Muscle layer of duodenum (tissue), 2 donors: Measurements from ENCODE around the gene SMIM14.

Experiments used
- H3K27ac ChIP-seq: one replicate; pipeline ENCODE4 v1.7.0; 2013; ENCODE audit warnings: mild to moderate bottlenecking, low read length
- H3K27me3 ChIP-seq: one replicate; pipeline ENCODE4 v1.7.0; 2013; ENCODE audit warnings: low read depth, mild to moderate bottlenecking, control low read depth, low read length
- H3K36me3 ChIP-seq, 2 donors: one replicate each; pipeline ENCODE4 v1.7.0; 2013; ENCODE audit warnings: low read length in 2 of 2, control low read depth in 1 of 2, mild to moderate bottlenecking in 1 of 2; ENCODE audit not compliant: insufficient read depth in 2 of 2, control insufficient read depth in 1 of 2
- H3K4me1 ChIP-seq, 2 donors: one replicate each; pipeline ENCODE4 v1.7.0; 2013; ENCODE audit warnings: low read length in 2 of 2, mild to moderate bottlenecking in 2 of 2, control low read depth in 1 of 2, moderate library complexity in 1 of 2; ENCODE audit not compliant: insufficient read depth in 2 of 2, control insufficient read depth in 1 of 2
- H3K4me3 ChIP-seq, 2 donors: one replicate each; pipeline ENCODE4 v1.7.0; 2013; ENCODE audit warnings: low read length in 2 of 2, low read depth in 1 of 2, mild to moderate bottlenecking in 1 of 2
- H3K9me3 ChIP-seq, 2 donors: one replicate each; pipeline ENCODE4 v1.7.0; 2013; ENCODE audit warnings: low read length in 2 of 2, control low read depth in 1 of 2, mild to moderate bottlenecking in 1 of 2; ENCODE audit not compliant: control insufficient read depth in 1 of 2
- donor health status: healthy.

SMIM14 gene

GRCh38 chr4:39642885-39643552 lies 4.4 kb upstream of the SMIM14 start:
- Histone ChIP-seq H3K9me3 (no peaks in the 10 kb centered on the region), H3K36me3 (peaks cover 0 to 14% of the 10 kb centered on the region in 2 donors), H3K4me3 (no peak overlapping the region), H3K27ac (no peak overlapping the region), H3K27me3 (no peaks in the 10 kb centered on the region), H3K4me1 (no peaks in the 10 kb centered on the region)

- Histone ChIP-seq H3K4me3 (no peak overlapping the region), H3K4me1 (peaks cover 0 to under 1% of the 10 kb centered on the region in 2 donors), H3K27me3 (no peaks in the 10 kb centered on the region), H3K36me3 (peaks cover 0 to 14% of the 10 kb centered on the region in 2 donors), H3K27ac (no peak overlapping the region), H3K9me3 (no peaks in the 10 kb centered on the region)
These were observed 2.8 kb upstream of the SMIM14 start for GRCh38 chr4:39641451-39641850.

- H3K36me3 ChIP-seq = peaks cover 0 to 14% of the 10 kb centered on the region in 2 donors
- H3K9me3 ChIP-seq = no peaks in the 10 kb centered on the region
- peaks cover 8 to 9% of the 10 kb centered on the region in 2 donors for H3K4me1 ChIP-seq
These were observed 895 bp downstream of the SMIM14 start for GRCh38 chr4:39637586-39638353.

GRCh38 chr4:39637221-39637585 lies 1.5 kb downstream of the SMIM14 start:
- Histone ChIP-seq H3K4me3 (peak overlapping the region; percentile 91 to 95), H3K4me1 (peaks cover 8 to 9% of the 10 kb centered on the region in 2 donors), H3K27me3 (no peaks in the 10 kb centered on the region), H3K36me3 (peaks cover 0 to 14% of the 10 kb centered on the region in 2 donors), H3K27ac (peak overlapping the region; percentile 90), H3K9me3 (no peaks in the 10 kb centered on the region)

More at GRCh38 chr4:39637586-39638353, 895 bp downstream of the SMIM14 start:
- Histone ChIP-seq H3K4me3 (peak overlapping the region; percentile 91 to 95), H3K27me3 (no peaks in the 10 kb centered on the region), H3K27ac (peak overlapping the region; percentile 90)

- H3K9me3 ChIP-seq = no peaks in the 10 kb centered on the region
- H3K4me3 ChIP-seq = peak overlapping the region; percentile 91 to 95
- H3K4me1 ChIP-seq = peaks cover 8 to 9% of the 10 kb centered on the region in 2 donors
These were observed 2.0 kb downstream of the SMIM14 start for GRCh38 chr4:39636531-39637184.

GRCh38 chr4:39635023-39635422 lies 3.6 kb downstream of the SMIM14 start:
- Histone ChIP-seq H3K9me3 (no peaks in the 10 kb centered on the region), H3K4me3 (peak overlapping the region in 1 of 2 donors; percentile 11), H3K36me3 (peaks cover 0 to 14% of the 10 kb centered on the region in 2 donors), H3K4me1 (peaks cover 8 to 9% of the 10 kb centered on the region in 2 donors), H3K27me3 (no peaks in the 10 kb centered on the region), H3K27ac (no peak overlapping the region)

More at GRCh38 chr4:39636531-39637184, 2.0 kb downstream of the SMIM14 start:
- Histone ChIP-seq H3K27me3 (no peaks in the 10 kb centered on the region), H3K36me3 (peaks cover 0 to 14% of the 10 kb centered on the region in 2 donors), H3K27ac (peak overlapping the region; percentile 90)

GRCh38 chr4:39631700-39632079 lies 7.0 kb downstream of the SMIM14 start:
- H3K9me3 ChIP-seq = no peaks in the 10 kb centered on the region
- H3K4me1 ChIP-seq = peaks cover 8 to 10% of the 10 kb centered on the region in 2 donors
- H3K4me3 ChIP-seq = no peak overlapping the region
- H3K27me3 ChIP-seq = no peaks in the 10 kb centered on the region
- no peak overlapping the region for H3K27ac ChIP-seq
- H3K36me3 ChIP-seq = no peaks in the 10 kb centered on the region

GRCh38 chr4:39627413-39627812 lies 11.3 kb downstream of the SMIM14 start:
- Histone ChIP-seq H3K4me3 (no peak overlapping the region), H3K27me3 (no peaks in the 10 kb centered on the region), H3K9me3 (no peaks in the 10 kb centered on the region), H3K27ac (no peak overlapping the region), H3K4me1 (peaks cover 0 to 5% of the 10 kb centered on the region in 2 donors), H3K36me3 (no peaks in the 10 kb centered on the region)

GRCh38 chr4:39626913-39627312 lies 11.8 kb downstream of the SMIM14 start:
- no peak overlapping the region for H3K4me3 ChIP-seq
- peaks cover 0 to 5% of the 10 kb centered on the region in 2 donors for H3K4me1 ChIP-seq
- H3K27ac ChIP-seq = no peak overlapping the region
- no peaks in the 10 kb centered on the region for H3K9me3 ChIP-seq
- no peaks in the 10 kb centered on the region for H3K27me3 ChIP-seq
- no peaks in the 10 kb centered on the region for H3K36me3 ChIP-seq

- no peaks in the 10 kb centered on the region for H3K27me3 ChIP-seq
- peaks cover 0 to 11% of the 10 kb centered on the region in 2 donors for H3K4me1 ChIP-seq
- H3K9me3 ChIP-seq = no peaks in the 10 kb centered on the region
- no peak overlapping the region for H3K4me3 ChIP-seq
- no peaks in the 10 kb centered on the region for H3K36me3 ChIP-seq
- H3K27ac ChIP-seq = no peak overlapping the region
These were observed 12.4 kb downstream of the SMIM14 start for GRCh38 chr4:39626261-39626660.

- Histone ChIP-seq H3K4me1 (peaks cover 0 to 11% of the 10 kb centered on the region in 2 donors), H3K27me3 (no peaks in the 10 kb centered on the region), H3K9me3 (no peaks in the 10 kb centered on the region), H3K4me3 (no peak overlapping the region), H3K36me3 (no peaks in the 10 kb centered on the region), H3K27ac (no peak overlapping the region)
These were observed 17.1 kb downstream of the SMIM14 start for GRCh38 chr4:39621582-39621981.
